ENCODE results near the gene CRHR1.

GRCh38 chr17:45789874-45790273 is 5.8 kb downstream of the CRHR1 start:
- TF ChIP-seq, protein P1, sequence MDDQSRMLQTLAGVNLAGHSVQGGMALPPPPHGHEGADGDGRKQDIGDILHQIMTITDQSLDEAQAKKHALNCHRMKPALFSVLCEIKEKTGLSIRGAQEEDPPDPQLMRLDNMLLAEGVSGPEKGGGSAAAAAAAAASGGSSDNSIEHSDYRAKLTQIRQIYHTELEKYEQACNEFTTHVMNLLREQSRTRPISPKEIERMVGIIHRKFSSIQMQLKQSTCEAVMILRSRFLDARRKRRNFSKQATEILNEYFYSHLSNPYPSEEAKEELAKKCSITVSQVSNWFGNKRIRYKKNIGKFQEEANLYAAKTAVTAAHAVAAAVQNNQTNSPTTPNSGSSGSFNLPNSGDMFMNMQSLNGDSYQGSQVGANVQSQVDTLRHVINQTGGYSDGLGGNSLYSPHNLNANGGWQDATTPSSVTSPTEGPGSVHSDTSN (CRISPR knock-in tag; IDR thresholded peaks at IDR 0.05), result no peak
- TF ChIP-seq ZNF10 (tag by site-specific recombination; IDR thresholded peaks at IDR 0.05) (no peak), ZFHX2 (tag by site-specific recombination; conservative IDR thresholded peaks at IDR 0.05) (no peak), REST (tag by site-specific recombination; IDR thresholded peaks at IDR 0.05) (no peak), ZNF660 (tag by site-specific recombination; IDR thresholded peaks at IDR 0.05) (no peak), ZBTB17 (tag by site-specific recombination; IDR thresholded peaks at IDR 0.05) (no peak), ZNF529 (tag by site-specific recombination; IDR thresholded peaks at IDR 0.05; ENCODE audit: insufficient replicate concordance) (no peak), ZNF654 (tag by site-specific recombination; IDR thresholded peaks at IDR 0.05; ENCODE audit: low read depth) (no peak), ZNF274 (IDR thresholded peaks at IDR 0.05; ENCODE audit: low read length) (no peak), ZNF274 (tag by site-specific recombination; IDR thresholded peaks at IDR 0.05; ENCODE audit: borderline replicate concordance) (no peak), ZFP41 (tag by site-specific recombination; IDR thresholded peaks at IDR 0.05; ENCODE audit: borderline replicate concordance) (no peak), KLF8 (tag by site-specific recombination; IDR thresholded peaks at IDR 0.05) (no peak)
- TF ChIP-seq, protein P2, sequence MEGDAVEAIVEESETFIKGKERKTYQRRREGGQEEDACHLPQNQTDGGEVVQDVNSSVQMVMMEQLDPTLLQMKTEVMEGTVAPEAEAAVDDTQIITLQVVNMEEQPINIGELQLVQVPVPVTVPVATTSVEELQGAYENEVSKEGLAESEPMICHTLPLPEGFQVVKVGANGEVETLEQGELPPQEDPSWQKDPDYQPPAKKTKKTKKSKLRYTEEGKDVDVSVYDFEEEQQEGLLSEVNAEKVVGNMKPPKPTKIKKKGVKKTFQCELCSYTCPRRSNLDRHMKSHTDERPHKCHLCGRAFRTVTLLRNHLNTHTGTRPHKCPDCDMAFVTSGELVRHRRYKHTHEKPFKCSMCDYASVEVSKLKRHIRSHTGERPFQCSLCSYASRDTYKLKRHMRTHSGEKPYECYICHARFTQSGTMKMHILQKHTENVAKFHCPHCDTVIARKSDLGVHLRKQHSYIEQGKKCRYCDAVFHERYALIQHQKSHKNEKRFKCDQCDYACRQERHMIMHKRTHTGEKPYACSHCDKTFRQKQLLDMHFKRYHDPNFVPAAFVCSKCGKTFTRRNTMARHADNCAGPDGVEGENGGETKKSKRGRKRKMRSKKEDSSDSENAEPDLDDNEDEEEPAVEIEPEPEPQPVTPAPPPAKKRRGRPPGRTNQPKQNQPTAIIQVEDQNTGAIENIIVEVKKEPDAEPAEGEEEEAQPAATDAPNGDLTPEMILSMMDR (tag by site-specific recombination; IDR thresholded peaks at IDR 0.05), result no peak
- TF ChIP-seq, protein P3, sequence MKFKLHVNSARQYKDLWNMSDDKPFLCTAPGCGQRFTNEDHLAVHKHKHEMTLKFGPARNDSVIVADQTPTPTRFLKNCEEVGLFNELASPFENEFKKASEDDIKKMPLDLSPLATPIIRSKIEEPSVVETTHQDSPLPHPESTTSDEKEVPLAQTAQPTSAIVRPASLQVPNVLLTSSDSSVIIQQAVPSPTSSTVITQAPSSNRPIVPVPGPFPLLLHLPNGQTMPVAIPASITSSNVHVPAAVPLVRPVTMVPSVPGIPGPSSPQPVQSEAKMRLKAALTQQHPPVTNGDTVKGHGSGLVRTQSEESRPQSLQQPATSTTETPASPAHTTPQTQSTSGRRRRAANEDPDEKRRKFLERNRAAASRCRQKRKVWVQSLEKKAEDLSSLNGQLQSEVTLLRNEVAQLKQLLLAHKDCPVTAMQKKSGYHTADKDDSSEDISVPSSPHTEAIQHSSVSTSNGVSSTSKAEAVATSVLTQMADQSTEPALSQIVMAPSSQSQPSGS (tag by site-specific recombination; IDR thresholded peaks at IDR 0.05; ENCODE audit: low read depth), result no peak
